ENCODE data around the gene AFAP1L1.

The AFAP1L1 gene

GRCh38 chr5:149319174-149319573, 47.5 kb downstream of the AFAP1L1 start:
- CTCF ChIA-PET = interaction anchor here (0.8 to 13.3 kb wide), 11 partner anchors 8 to 302 kb away, joined by 3 to 329 read pairs (median 8); no protein-coding TSS in a partner anchor
- DNase-seq (ENCODE audit: low read depth, low spot score) = no peak
- H3K4me3 ChIP-seq (ENCODE audit: low read depth, low read length) = no peak overlapping the region
- POLR2A ChIA-PET = no interaction called here
- no peak for TF ChIP-seq CTCF (IDR thresholded peaks at IDR 0.05; ENCODE audit: insufficient read depth, low read length, missing control alignments)

GRCh38 chr5:149320791-149321330, 49.2 kb downstream of the AFAP1L1 start:
- TF ChIP-seq CTCF (IDR thresholded peaks at IDR 0.05; ENCODE audit: insufficient read depth, low read length, missing control alignments) = no peak
- ChIA-PET POLR2A (interaction anchor here (0.6 to 1.6 kb wide), 5 partner anchors 25 to 242 kb away, joined by 3 to 11 read pairs (median 6); partner anchors contain the start of gene GRPEL2), CTCF (interaction anchor here (0.8 to 13.3 kb wide), 23 partner anchors 10 to 297 kb away, joined by 3 to 329 read pairs (median 4); partner anchors contain the start of genes CSNK1A1, GRPEL2 and IL17B)
- peak; percentile 87 for DNase-seq (ENCODE audit: low read depth, low spot score)
- no peak overlapping the region; the same call in 1 of the 2 replicates for H3K4me3 ChIP-seq (ENCODE audit: low read depth, low read length)

- no peak overlapping the region for H3K4me3 ChIP-seq (ENCODE audit: low read depth, low read length)
- TF ChIP-seq CTCF (IDR thresholded peaks at IDR 0.05; ENCODE audit: insufficient read depth, low read length, missing control alignments) = no peak
- POLR2A ChIA-PET = interaction anchor here (1.2 kb wide), 1 partner anchor 22 kb away, joined by 3 read pairs; the partner anchor contains the start of gene GRPEL2
- CTCF ChIA-PET = interaction anchor here (1.1 to 13.3 kb wide), 6 partner anchors 11 to 243 kb away, joined by 3 to 329 read pairs (median 4); no protein-coding TSS in a partner anchor
- DNase-seq (ENCODE audit: low read depth, low spot score) = no peak
Observed at GRCh38 chr5:149322518-149322917, 50.9 kb downstream of the AFAP1L1 start.

- ChIA-PET CTCF (interaction anchor here (0.6 to 13.3 kb wide), 9 partner anchors 8 to 242 kb away, joined by 3 to 329 read pairs (median 3); partner anchors contain the start of gene GRPEL2), POLR2A (interaction anchor here (0.7 kb wide), 1 partner anchor 85 kb away, joined by 3 read pairs; no protein-coding TSS in a partner anchor)
- TF ChIP-seq CTCF (IDR thresholded peaks at IDR 0.05; ENCODE audit: insufficient read depth, low read length, missing control alignments) = no peak
- H3K4me3 ChIP-seq (ENCODE audit: low read depth, low read length) = no peak overlapping the region
- DNase-seq (ENCODE audit: low read depth, low spot score) = no peak
Observed at GRCh38 chr5:149323210-149323609, 51.6 kb downstream of the AFAP1L1 start.

GRCh38 chr5:149323621-149324205, 52.1 kb downstream of the AFAP1L1 start:
- H3K4me3 ChIP-seq (ENCODE audit: low read depth, low read length) = no peak overlapping the region
- ChIA-PET POLR2A (interaction anchor here (0.7 kb wide), 1 partner anchor 85 kb away, joined by 3 read pairs; no protein-coding TSS in a partner anchor), CTCF (interaction anchor here (1.0 to 13.3 kb wide), 8 partner anchors 9 to 241 kb away, joined by 3 to 329 read pairs (median 3); partner anchors contain the start of gene GRPEL2)
- DNase-seq (ENCODE audit: low read depth, low spot score) = no peak
- TF ChIP-seq CTCF (IDR thresholded peaks at IDR 0.05; ENCODE audit: insufficient read depth, low read length, missing control alignments) = no peak

- POLR2A ChIA-PET = interaction anchor here (1.3 kb wide), 1 partner anchor 21 kb away, joined by 6 read pairs; the partner anchor contains the start of gene GRPEL2
- CTCF ChIA-PET = interaction anchor here (0.6 to 13.3 kb wide), 3 partner anchors 15 to 43 kb away, joined by 3 to 329 read pairs (median 3); no protein-coding TSS in a partner anchor
- TF ChIP-seq CTCF (IDR thresholded peaks at IDR 0.05; ENCODE audit: insufficient read depth, low read length, missing control alignments) = no peak
Observed at GRCh38 chr5:149324641-149325040, 53.0 kb downstream of the AFAP1L1 start.

More at GRCh38 chr5:149324641-149325040, 53.0 kb downstream of the AFAP1L1 start:
- H3K4me3 ChIP-seq (ENCODE audit: low read depth, low read length) = no peak overlapping the region
- no peak for DNase-seq (ENCODE audit: low read depth, low spot score)

Data from AG04449 (cell line).